NCI-H446 (cell line): ENCODE measurements around the gene DOK4.

Experiments
- DNase-seq, 2 experiments: peaks; one replicate each; lab custom pipeline; 2025; lab: John Stamatoyannopoulos, UW

The DOK4 gene

GRCh38 chr16:57477531-57478202 lies 8.6 kb downstream of the DOK4 start:
- DNase-seq, result no peak

GRCh38 chr16:57476546-57477410 lies 9.5 kb downstream of the DOK4 start:
- DNase-seq, result no peak

GRCh38 chr16:57475711-57476339 lies 10.5 kb downstream of the DOK4 start:
- DNase-seq, result no peak

- no peak for DNase-seq
Observed at GRCh38 chr16:57474671-57475661, 11.3 kb downstream of the DOK4 start.

- no peak for DNase-seq
Observed at GRCh38 chr16:57473906-57474305, 12.4 kb downstream of the DOK4 start.

- no peak for DNase-seq
Observed at GRCh38 chr16:57473176-57473840, 13.0 kb downstream of the DOK4 start.

GRCh38 chr16:57472665-57473060 lies 13.6 kb downstream of the DOK4 start:
- no peak for DNase-seq

GRCh38 chr16:57471852-57472664 lies 14.2 kb downstream of the DOK4 start:
- no peak for DNase-seq

GRCh38 chr16:57471209-57471608 lies 15.1 kb downstream of the DOK4 start:
- DNase-seq, result no peak

GRCh38 chr16:57470711-57471110 lies 15.6 kb downstream of the DOK4 start:
- no peak for DNase-seq

GRCh38 chr16:57469917-57470470 lies 16.3 kb downstream of the DOK4 start:
- DNase-seq, result no peak

GRCh38 chr16:57469046-57469445 lies 17.2 kb downstream of the DOK4 start:
- no peak for DNase-seq

- DNase-seq, result no peak
Observed at GRCh38 chr16:57468346-57468745, 17.9 kb downstream of the DOK4 start.

- DNase-seq, result no peak
Observed at GRCh38 chr16:57464523-57464922, 21.8 kb downstream of the DOK4 start.

GRCh38 chr16:57462978-57463362 lies 23.3 kb downstream of the DOK4 start:
- DNase-seq, result no peak

GRCh38 chr16:57462209-57462977 lies 23.9 kb downstream of the DOK4 start, which contains the start of gene POLR2C:
POLR2C (plus strand) TSS chr16:57462679; CDS start chr16:57462725, 46 bp downstream.
- DNase-seq, result peak; percentile 34 to 83

GRCh38 chr16:57452021-57452420 lies 34.3 kb downstream of the DOK4 start:
- DNase-seq, result no peak

GRCh38 chr16:57447186-57447962 lies 38.9 kb downstream of the DOK4 start, which contains the start of the genes CIAPIN1 and COQ9:
CIAPIN1 (minus strand) TSS chr16:57447385; CDS start chr16:57440928, 6,457 bp downstream.
COQ9 (plus strand) TSS chr16:57447479; CDS start chr16:57447506, 27 bp downstream.
- DNase-seq, result peak; percentile 64 to 89
